ENCODE results near the gene OPN1SW.

The OPN1SW gene

GRCh38 chr7:128763541-128763940 lies 12.1 kb downstream of the OPN1SW start:
- H3K4me3 ChIP-seq (ENCODE audit: low read depth, low read length): no peak overlapping the region
- TF ChIP-seq CTCF (IDR thresholded peaks at IDR 0.05; ENCODE audit: insufficient read depth, low read depth, low read length, missing control alignments): no peak
- no peak for DNase-seq (ENCODE audit: low read depth)

GRCh38 chr7:128759242-128759641 lies 16.4 kb downstream of the OPN1SW start:
- no peak for TF ChIP-seq CTCF (IDR thresholded peaks at IDR 0.05; ENCODE audit: insufficient read depth, low read depth, low read length, missing control alignments)
- no peak for DNase-seq (ENCODE audit: low read depth)

GRCh38 chr7:128758553-128758952 lies 17.0 kb downstream of the OPN1SW start:
- no peak for TF ChIP-seq CTCF (IDR thresholded peaks at IDR 0.05; ENCODE audit: insufficient read depth, low read depth, low read length, missing control alignments)
- H3K4me3 ChIP-seq (ENCODE audit: low read depth, low read length): no peak overlapping the region

More at GRCh38 chr7:128759242-128759641, 16.4 kb downstream of the OPN1SW start:
- H3K4me3 ChIP-seq (ENCODE audit: low read depth, low read length): no peak overlapping the region

GRCh38 chr7:128757203-128757602 lies 18.4 kb downstream of the OPN1SW start:
- no peak overlapping the region for H3K4me3 ChIP-seq (ENCODE audit: low read depth, low read length)
- DNase-seq (ENCODE audit: low read depth): no peak
- TF ChIP-seq CTCF (IDR thresholded peaks at IDR 0.05; ENCODE audit: insufficient read depth, low read depth, low read length, missing control alignments): no peak

More at GRCh38 chr7:128758553-128758952, 17.0 kb downstream of the OPN1SW start:
- no peak for DNase-seq (ENCODE audit: low read depth)

- TF ChIP-seq CTCF (IDR thresholded peaks at IDR 0.05; ENCODE audit: insufficient read depth, low read depth, low read length, missing control alignments): no peak
- DNase-seq (ENCODE audit: low read depth): no peak
- no peak overlapping the region for H3K4me3 ChIP-seq (ENCODE audit: low read depth, low read length)
Measured at GRCh38 chr7:128755819-128756476, 19.6 kb downstream of the OPN1SW start.

GRCh38 chr7:128755075-128755818 lies 20.3 kb downstream of the OPN1SW start:
- DNase-seq (ENCODE audit: low read depth): no peak

More at GRCh38 chr7:128755075-128755818, 20.3 kb downstream of the OPN1SW start:
- no peak for TF ChIP-seq CTCF (IDR thresholded peaks at IDR 0.05; ENCODE audit: insufficient read depth, low read depth, low read length, missing control alignments)
- no peak overlapping the region for H3K4me3 ChIP-seq (ENCODE audit: low read depth, low read length)

Data from GM12865 (cell line).